HG03139 (cell line): ENCODE data around the gene LRSAM1.

Experiments used
- ATAC-seq: cut with Tn5 transposase; IDR thresholded peaks from one replicate; pipeline ENCODE4 v1.9.1; 2021; ENCODE audit not compliant: unreplicated experiment

The LRSAM1 gene

GRCh38 chr9:127546125-127546832, 95.0 kb downstream of the LRSAM1 start:
- ATAC-seq: no peak

GRCh38 chr9:127548352-127548881, 97.1 kb downstream of the LRSAM1 start:
- no peak for ATAC-seq

- ATAC-seq: no peak
These were observed 97.9 kb downstream of the LRSAM1 start for GRCh38 chr9:127549218-127549617.

- no peak for ATAC-seq
These were observed 98.4 kb downstream of the LRSAM1 start for GRCh38 chr9:127549751-127550150.

GRCh38 chr9:127550282-127550681, 99.0 kb downstream of the LRSAM1 start:
- ATAC-seq: no peak

GRCh38 chr9:127550751-127551150, 99.4 kb downstream of the LRSAM1 start:
- no peak for ATAC-seq
